ENCODE measurements around the gene CAMK4.
"Not testable (repeated sequence)": the region's sequence is repeated elsewhere in the genome, so short reads cannot be mapped to it uniquely, and the experiment has no call there.

The CAMK4 gene

DNA sequence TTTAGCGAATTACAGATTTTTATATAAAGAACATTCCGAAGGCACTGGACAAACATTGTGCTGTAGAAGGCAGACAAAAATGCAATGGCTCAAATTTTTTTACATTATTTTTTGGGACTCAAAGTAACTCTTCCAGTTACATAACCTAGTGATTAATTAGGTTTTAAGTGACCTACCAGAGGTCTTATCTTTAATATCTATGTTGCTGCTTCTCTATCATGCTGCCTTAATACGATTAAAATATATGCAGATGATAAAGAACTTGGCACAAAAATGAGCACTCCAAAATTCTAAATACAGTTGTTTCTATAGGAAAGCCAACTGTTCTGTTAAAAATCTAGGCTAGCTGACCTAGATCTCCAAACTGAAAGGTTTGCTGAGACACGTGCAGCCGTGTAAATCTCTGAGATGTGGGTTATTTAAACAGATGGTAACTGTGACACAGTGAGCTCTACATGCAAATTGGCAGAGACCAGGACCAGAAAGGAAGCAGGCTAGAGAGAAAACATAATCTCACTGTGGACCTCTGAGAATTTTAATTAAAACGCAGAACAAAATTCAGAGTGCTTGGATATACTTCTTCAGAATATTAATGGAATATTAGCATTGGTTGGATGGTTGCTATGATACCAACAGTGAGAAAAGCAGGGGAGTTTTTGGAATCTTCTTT lies 56.2 kb downstream of the CAMK4 start:
- no peak overlapping the region for H3K27ac ChIP-seq (ENCODE audit: low read depth, low read length, severe bottlenecking)
- H3K36me3 ChIP-seq (ENCODE audit: control insufficient read depth, insufficient read depth, low read length), result no peaks in the 10 kb centered on the region
- 90 to 100% methylated on average over 3 to 4 of the region's 6 CpGs for WGBS, 2 experiments (ENCODE audit: insufficient coverage in 2 of 2)
- H3K4me1 ChIP-seq (ENCODE audit: control insufficient read depth, insufficient read depth, low read length, poor library complexity, severe bottlenecking), result no peaks in the 10 kb centered on the region
- H3K4me3 ChIP-seq (ENCODE audit: extremely low read depth, insufficient read depth, low read length, poor library complexity, severe bottlenecking), result no peak overlapping the region
- no peaks in the 10 kb centered on the region for H3K9me3 ChIP-seq (ENCODE audit: control insufficient read depth, low read length)

DNA sequence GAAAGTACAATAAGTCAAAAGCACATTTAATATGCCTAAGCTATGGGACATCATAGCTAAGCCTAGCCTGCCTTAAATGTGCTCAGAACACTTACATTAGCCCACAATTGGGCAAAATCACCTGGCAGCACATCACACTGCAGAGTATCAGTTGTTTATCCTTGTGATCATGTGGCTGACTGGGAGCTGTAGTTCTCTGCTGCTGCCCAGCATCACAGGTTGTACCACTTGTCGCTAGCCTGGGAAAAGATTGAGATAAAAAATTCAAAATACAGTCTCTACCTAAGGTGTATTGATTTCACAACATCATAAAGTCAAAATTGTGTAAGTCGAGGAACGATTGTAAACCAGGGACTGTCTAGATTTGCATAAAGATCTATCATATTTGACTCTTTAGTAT lies 58.6 kb downstream of the CAMK4 start:
- H3K9me3 ChIP-seq (ENCODE audit: control insufficient read depth, low read length), result no peaks in the 10 kb centered on the region
- WGBS, 2 experiments (ENCODE audit: insufficient coverage in 2 of 2), result no CpG with 5 or more reads among the region's 3 CpGs
- H3K4me1 ChIP-seq (ENCODE audit: control insufficient read depth, insufficient read depth, low read length, poor library complexity, severe bottlenecking), result no peaks in the 10 kb centered on the region
- no peaks in the 10 kb centered on the region for H3K36me3 ChIP-seq (ENCODE audit: control insufficient read depth, insufficient read depth, low read length)
- H3K27ac ChIP-seq (ENCODE audit: low read depth, low read length, severe bottlenecking), result no peak overlapping the region
- H3K4me3 ChIP-seq (ENCODE audit: extremely low read depth, insufficient read depth, low read length, poor library complexity, severe bottlenecking), result no peak overlapping the region

DNA sequence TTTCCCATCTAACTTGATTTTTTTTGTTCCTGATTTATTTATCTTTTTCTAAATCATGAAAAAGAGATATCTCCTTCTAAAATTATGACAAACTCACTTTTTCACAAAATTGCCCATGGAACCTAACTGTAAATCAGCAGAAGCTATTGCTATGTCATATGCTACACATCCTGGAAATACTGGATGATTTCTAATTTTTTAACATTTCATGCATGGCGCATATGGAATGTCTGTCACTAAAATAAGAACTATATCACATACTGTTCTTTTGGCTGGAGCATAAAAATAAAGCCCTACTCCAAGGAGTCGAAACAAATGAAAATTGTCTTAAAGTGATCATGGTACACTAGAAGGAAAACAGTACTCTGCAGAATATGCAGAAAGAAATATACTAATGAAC lies 60.6 kb downstream of the CAMK4 start:
- Histone ChIP-seq H3K4me1 (ENCODE audit: control insufficient read depth, insufficient read depth, low read length, poor library complexity, severe bottlenecking) (no peaks in the 10 kb centered on the region), H3K9me3 (ENCODE audit: control insufficient read depth, low read length) (no peaks in the 10 kb centered on the region), H3K36me3 (ENCODE audit: control insufficient read depth, insufficient read depth, low read length) (no peaks in the 10 kb centered on the region), H3K27ac (ENCODE audit: low read depth, low read length, severe bottlenecking) (no peak overlapping the region), H3K4me3 (ENCODE audit: extremely low read depth, insufficient read depth, low read length, poor library complexity, severe bottlenecking) (no peak overlapping the region)
- no CpG with 5 or more reads among the region's 2 CpGs for WGBS, 2 experiments (ENCODE audit: insufficient coverage in 2 of 2)

DNA sequence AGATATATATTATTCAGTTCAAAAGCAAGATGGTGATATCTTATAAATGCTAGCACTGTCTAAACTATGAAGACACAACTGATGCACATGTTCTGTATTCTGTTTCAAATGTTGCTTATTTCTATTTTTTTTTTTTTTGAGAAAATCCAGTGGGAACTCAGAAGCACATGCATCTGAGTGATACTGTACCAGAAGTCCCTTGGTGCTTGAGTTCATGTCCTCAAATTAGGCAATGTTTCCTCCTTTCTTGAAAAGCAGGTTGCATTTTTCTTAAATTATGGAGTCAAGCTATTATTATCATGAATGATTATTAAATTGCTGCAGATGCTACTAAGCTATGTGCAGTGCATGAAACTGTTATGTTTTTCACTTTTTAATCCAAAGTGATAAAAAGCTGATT lies 70.4 kb downstream of the CAMK4 start:
- H3K9me3 ChIP-seq (ENCODE audit: control insufficient read depth, low read length), result no peaks in the 10 kb centered on the region
- no peaks in the 10 kb centered on the region for H3K36me3 ChIP-seq (ENCODE audit: control insufficient read depth, insufficient read depth, low read length)
- H3K27ac ChIP-seq (ENCODE audit: low read depth, low read length, severe bottlenecking), result no peak overlapping the region
- H3K4me1 ChIP-seq (ENCODE audit: control insufficient read depth, insufficient read depth, low read length, poor library complexity, severe bottlenecking), result no peaks in the 10 kb centered on the region
- no peak overlapping the region for H3K4me3 ChIP-seq (ENCODE audit: extremely low read depth, insufficient read depth, low read length, poor library complexity, severe bottlenecking)

DNA sequence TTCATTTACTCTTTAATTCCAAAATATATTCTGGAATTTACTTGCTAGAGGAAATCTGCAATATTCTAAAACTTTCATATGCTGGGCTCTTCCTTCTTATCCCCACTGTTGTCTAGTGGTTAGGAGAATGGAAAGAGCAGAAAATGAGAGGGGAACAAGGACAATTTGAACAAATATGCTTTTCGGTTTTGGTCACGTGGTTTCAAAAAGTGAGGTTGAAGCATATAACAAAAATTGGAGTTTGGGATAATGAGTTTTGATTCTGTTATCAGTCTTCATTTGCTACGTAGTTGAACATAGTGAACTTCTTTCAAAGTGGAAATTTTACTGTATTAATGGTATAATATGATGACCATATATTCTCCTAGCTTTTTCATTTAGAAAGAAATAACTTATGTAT lies 71.5 kb downstream of the CAMK4 start:
- no peaks in the 10 kb centered on the region for H3K4me1 ChIP-seq (ENCODE audit: control insufficient read depth, insufficient read depth, low read length, poor library complexity, severe bottlenecking)

DNA sequence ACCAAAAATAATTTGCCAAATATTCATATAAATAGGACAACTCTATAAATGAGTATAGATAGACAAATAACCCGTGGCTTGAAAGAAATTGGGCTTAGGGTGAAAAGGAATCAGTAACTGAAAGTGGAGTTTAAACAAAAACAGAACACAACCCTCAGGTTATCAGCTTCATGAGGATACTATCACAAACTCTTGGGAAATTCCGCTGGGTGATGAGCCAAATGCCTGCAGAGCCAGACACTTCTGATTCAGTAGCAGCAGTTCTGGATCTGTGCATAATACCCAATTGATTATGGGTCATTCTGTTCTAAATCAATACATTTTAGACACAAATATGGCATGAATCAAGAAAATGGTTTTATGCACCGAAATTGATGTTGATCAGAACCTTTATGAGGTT lies 72.4 kb downstream of the CAMK4 start:
- Histone ChIP-seq H3K9me3 (ENCODE audit: control insufficient read depth, low read length) (no peaks in the 10 kb centered on the region), H3K36me3 (ENCODE audit: control insufficient read depth, insufficient read depth, low read length) (no peaks in the 10 kb centered on the region), H3K4me1 (ENCODE audit: control insufficient read depth, insufficient read depth, low read length, poor library complexity, severe bottlenecking) (no peaks in the 10 kb centered on the region), H3K27ac (ENCODE audit: low read depth, low read length, severe bottlenecking) (no peak overlapping the region), H3K4me3 (ENCODE audit: extremely low read depth, insufficient read depth, low read length, poor library complexity, severe bottlenecking) (no peak overlapping the region)
- WGBS, 2 experiments (ENCODE audit: insufficient coverage in 2 of 2), result 100% methylated on average over 1 of the region's 3 CpGs

More for the DNA sequence above, 71.5 kb downstream of the CAMK4 start:
- no peaks in the 10 kb centered on the region for H3K9me3 ChIP-seq (ENCODE audit: control insufficient read depth, low read length)
- H3K27ac ChIP-seq (ENCODE audit: low read depth, low read length, severe bottlenecking), result no peak overlapping the region
- 83 to 88% methylated on average over 2 of the region's 3 CpGs for WGBS, 2 experiments (ENCODE audit: insufficient coverage in 2 of 2)
- no peak overlapping the region for H3K4me3 ChIP-seq (ENCODE audit: extremely low read depth, insufficient read depth, low read length, poor library complexity, severe bottlenecking)
- H3K36me3 ChIP-seq (ENCODE audit: control insufficient read depth, insufficient read depth, low read length), result no peaks in the 10 kb centered on the region

DNA sequence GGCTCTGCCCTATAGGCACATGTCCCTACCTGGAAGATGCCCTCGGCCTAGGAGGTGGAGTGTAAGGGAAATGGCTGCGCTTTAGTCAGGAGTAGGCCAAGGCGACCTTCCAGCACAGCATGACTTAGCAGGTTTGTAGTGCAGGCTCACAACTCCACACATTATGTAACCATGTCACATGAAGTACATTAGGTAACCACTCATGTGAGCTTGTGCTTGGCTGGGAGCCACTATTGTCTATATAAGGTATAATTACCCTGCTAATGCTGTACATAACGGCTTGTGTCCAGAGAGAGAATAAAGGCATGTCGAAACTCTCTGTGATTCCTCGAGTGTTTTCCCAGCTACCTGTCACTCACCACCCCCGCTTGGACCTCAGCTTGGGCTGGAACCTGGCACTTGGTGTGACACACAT lies 74.9 kb downstream of the CAMK4 start:
- H3K4me3 ChIP-seq (ENCODE audit: extremely low read depth, insufficient read depth, low read length, poor library complexity, severe bottlenecking), result no peak overlapping the region
- no peaks in the 10 kb centered on the region for H3K9me3 ChIP-seq (ENCODE audit: control insufficient read depth, low read length)
- WGBS, 2 experiments (ENCODE audit: insufficient coverage in 2 of 2), result 88% methylated on average over 5 of the region's 7 CpGs; no CpG with 5 or more reads in 1 of the 2 experiments
- no peaks in the 10 kb centered on the region for H3K4me1 ChIP-seq (ENCODE audit: control insufficient read depth, insufficient read depth, low read length, poor library complexity, severe bottlenecking)
- H3K36me3 ChIP-seq (ENCODE audit: control insufficient read depth, insufficient read depth, low read length), result no peaks in the 10 kb centered on the region
- no peak overlapping the region for H3K27ac ChIP-seq (ENCODE audit: low read depth, low read length, severe bottlenecking)

DNA sequence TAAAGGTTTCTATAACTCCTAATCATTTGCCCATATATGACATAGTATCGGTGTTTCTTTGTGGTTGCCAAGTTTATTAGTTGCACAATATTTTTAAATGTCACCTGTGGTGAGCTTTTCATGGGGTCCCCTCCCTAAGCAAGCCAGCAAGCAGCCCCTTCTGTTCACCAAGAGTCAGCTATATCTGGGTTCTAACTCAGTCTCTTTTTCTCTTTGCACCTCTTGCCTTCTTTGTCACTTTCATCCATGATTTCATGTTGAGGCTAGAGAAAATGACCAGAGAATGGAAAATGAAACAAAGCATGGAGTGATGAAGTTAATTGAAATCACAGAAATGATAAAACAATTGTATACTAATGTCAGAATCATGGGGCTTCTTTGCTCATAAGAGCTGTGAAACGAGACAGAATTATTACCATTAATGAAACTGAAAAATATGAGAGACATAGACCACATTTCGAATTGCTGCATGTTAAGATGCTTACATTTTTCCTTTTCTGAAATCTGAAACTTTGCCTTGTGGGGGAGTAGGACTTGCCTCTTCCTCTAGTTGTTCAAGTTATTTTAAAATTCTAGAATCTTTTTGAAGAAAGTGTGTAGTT lies 75.7 kb downstream of the CAMK4 start:
- Histone ChIP-seq H3K9me3 (ENCODE audit: control insufficient read depth, low read length) (no peaks in the 10 kb centered on the region), H3K4me3 (ENCODE audit: extremely low read depth, insufficient read depth, low read length, poor library complexity, severe bottlenecking) (no peak overlapping the region), H3K4me1 (ENCODE audit: control insufficient read depth, insufficient read depth, low read length, poor library complexity, severe bottlenecking) (no peaks in the 10 kb centered on the region), H3K36me3 (ENCODE audit: control insufficient read depth, insufficient read depth, low read length) (no peaks in the 10 kb centered on the region), H3K27ac (ENCODE audit: low read depth, low read length, severe bottlenecking) (no peak overlapping the region)
- no CpG with 5 or more reads among the region's 3 CpGs for WGBS, 2 experiments (ENCODE audit: insufficient coverage in 2 of 2)

DNA sequence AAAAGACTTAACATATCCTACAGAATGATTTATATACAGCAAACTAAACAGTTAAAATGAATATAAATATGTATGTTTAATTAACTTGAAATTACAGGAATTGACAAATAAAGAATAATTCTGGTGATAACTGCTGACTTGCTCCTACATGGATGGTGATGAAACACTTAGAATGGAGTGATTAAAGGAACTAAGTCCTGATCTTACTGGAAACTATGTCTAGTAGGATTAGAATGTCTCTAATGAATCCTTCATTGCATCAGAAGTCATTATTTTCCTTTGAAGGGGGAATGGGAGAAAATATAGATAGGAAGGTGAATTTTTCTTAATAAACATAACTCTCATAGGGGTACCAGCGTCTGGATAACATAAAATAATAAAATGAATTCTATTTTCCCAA lies 77.1 kb downstream of the CAMK4 start:
- no peaks in the 10 kb centered on the region for H3K4me1 ChIP-seq (ENCODE audit: control insufficient read depth, insufficient read depth, low read length, poor library complexity, severe bottlenecking)
- no peaks in the 10 kb centered on the region for H3K9me3 ChIP-seq (ENCODE audit: control insufficient read depth, low read length)
- no peak overlapping the region for H3K4me3 ChIP-seq (ENCODE audit: extremely low read depth, insufficient read depth, low read length, poor library complexity, severe bottlenecking)
- H3K36me3 ChIP-seq (ENCODE audit: control insufficient read depth, insufficient read depth, low read length), result no peaks in the 10 kb centered on the region
- WGBS, 2 experiments (ENCODE audit: insufficient coverage in 2 of 2), result no CpG with 5 or more reads among the region's 1 CpG
- H3K27ac ChIP-seq (ENCODE audit: low read depth, low read length, severe bottlenecking), result no peak overlapping the region

DNA sequence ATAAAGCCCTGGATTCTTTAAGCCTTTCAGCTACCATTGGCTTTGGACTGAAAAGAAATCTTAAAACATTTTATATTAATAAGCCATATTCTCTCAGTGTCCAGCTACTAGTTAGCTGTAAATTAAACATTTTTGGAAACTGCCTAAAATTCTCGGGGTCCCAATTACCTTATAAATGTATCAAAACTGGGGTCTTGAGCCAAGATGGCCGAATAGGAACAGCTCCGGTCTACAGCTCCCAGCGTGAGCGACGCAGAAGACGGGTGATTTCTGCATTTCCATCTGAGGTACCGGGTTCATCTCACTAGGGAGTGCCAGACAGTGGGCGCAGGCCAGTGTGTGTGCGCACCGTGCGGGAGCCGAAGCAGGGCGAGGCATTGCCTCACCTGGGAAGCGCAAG lies 77.9 kb downstream of the CAMK4 start:
- H3K4me3 ChIP-seq (ENCODE audit: extremely low read depth, insufficient read depth, low read length, poor library complexity, severe bottlenecking); H3K27ac ChIP-seq (ENCODE audit: low read depth, low read length, severe bottlenecking); H3K9me3 ChIP-seq (ENCODE audit: control insufficient read depth, low read length); H3K4me1 ChIP-seq (ENCODE audit: control insufficient read depth, insufficient read depth, low read length, poor library complexity, severe bottlenecking); H3K36me3 ChIP-seq (ENCODE audit: control insufficient read depth, insufficient read depth, low read length): not testable (repeated sequence)
- whole genome bisulfite sequencing, 2 experiments (ENCODE audit: insufficient coverage in 2 of 2), result 74 to 100% methylated on average over 1 to 2 of the region's 15 CpGs

DNA sequence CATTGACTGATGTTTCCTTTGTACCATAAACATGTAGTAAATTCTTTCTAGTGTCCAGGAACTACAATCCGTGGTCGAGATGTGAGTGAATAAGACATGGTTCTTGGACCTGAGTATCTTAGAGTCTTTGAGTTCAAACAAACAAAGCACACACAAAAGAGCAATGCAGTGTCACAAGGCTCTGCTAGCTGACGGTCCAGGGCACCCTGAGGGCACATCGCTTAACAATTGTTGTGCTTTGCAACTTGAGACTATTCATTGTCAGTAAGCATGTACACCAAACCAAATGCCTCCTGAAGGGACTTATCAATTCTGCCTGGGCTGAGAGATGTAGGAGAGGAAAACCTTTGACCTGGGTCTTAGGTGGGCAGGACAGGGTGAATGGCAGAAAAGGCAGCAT lies 84.8 kb downstream of the CAMK4 start:
- Histone ChIP-seq H3K9me3 (ENCODE audit: control insufficient read depth, low read length) (no peaks in the 10 kb centered on the region), H3K27ac (ENCODE audit: low read depth, low read length, severe bottlenecking) (no peak overlapping the region), H3K4me1 (ENCODE audit: control insufficient read depth, insufficient read depth, low read length, poor library complexity, severe bottlenecking) (no peaks in the 10 kb centered on the region), H3K4me3 (ENCODE audit: extremely low read depth, insufficient read depth, low read length, poor library complexity, severe bottlenecking) (no peak overlapping the region), H3K36me3 (ENCODE audit: control insufficient read depth, insufficient read depth, low read length) (no peaks in the 10 kb centered on the region)
- WGBS, 2 experiments (ENCODE audit: insufficient coverage in 2 of 2), result 63 to 66% methylated on average over 2 to 4 of the region's 4 CpGs
